ENCODE data around the gene KY. TPM values are rescaled to one million over a fixed set of nuclear protein-coding genes. Genes with fewer than 3 reads are reported as not detected.
A peak's percentile ranks its signal among the peaks of the same experiment; 100 is the strongest.

Gene KY
- total RNA-seq, 4 donors from 2014 or later, result 26.2 to 55.5 (median 33.1) TPM

- TF ChIP-seq POLR2A (IDR thresholded peaks at IDR 0.05) (no peak), CTCF (IDR thresholded peaks at IDR 0.05) (no peak)
- H3K4me3 ChIP-seq (ENCODE audit: low read depth, poor library complexity, severe bottlenecking), result no peak overlapping the region
- 52 to 53% methylated on average over 11 of the region's 11 CpGs for WGBS, 2 donors
- DNase-seq (ENCODE audit: low spot score in 2 of 2), result no peak
- intact Hi-C loops (cut with DNase I; ENCODE audit: low total_unique reads), result no loop called here
These were observed 26.6 kb upstream of the KY start for GRCh38 chr3:134677196-134677986.

GRCh38 chr3:134675726-134676256, 25.0 kb upstream of the KY start:
- intact Hi-C loops (cut with DNase I; ENCODE audit: low total_unique reads), result no loop called here
- no peak for TF ChIP-seq POLR2A (IDR thresholded peaks at IDR 0.05)
- TF ChIP-seq CTCF (IDR thresholded peaks at IDR 0.05), result no peak
- WGBS, 2 donors, result 81 to 90% methylated on average over 3 of the region's 3 CpGs
- no peak overlapping the region for H3K4me3 ChIP-seq (ENCODE audit: low read depth, poor library complexity, severe bottlenecking)
- DNase-seq (ENCODE audit: low spot score in 2 of 2), result no peak

DNA sequence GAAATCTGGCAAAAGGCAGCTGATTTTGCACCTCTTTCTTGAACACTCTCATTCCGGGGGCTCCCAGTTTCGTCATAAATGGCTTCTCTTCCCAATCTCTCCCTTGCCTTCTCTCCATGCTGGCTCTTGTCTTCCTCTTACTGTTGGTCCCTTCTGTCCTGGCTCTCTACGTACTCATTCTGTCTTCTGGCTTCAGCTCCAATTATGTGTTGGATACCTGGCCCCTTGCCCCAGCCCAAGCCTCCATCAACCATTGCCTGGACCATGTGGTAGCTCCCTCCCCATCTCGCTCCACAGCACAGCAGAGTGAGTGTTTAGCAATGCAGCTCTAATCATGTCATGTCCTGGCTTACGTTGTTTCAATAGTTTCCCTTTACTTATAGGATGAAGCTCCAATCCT, 21.7 kb upstream of the KY start:
- intact Hi-C loops (cut with DNase I; ENCODE audit: low total_unique reads), result no loop called here
- peak in 1 of 2 donors; percentile 20 for DNase-seq (ENCODE audit: low spot score in 2 of 2)
- 93 to 94% methylated on average over 5 of the region's 5 CpGs for WGBS, 2 donors
- no peak overlapping the region for H3K4me3 ChIP-seq (ENCODE audit: low read depth, poor library complexity, severe bottlenecking)
- TF ChIP-seq CTCF (IDR thresholded peaks at IDR 0.05) (no peak), POLR2A (IDR thresholded peaks at IDR 0.05) (no peak)

GRCh38 chr3:134667956-134668355, 17.1 kb upstream of the KY start:
- TF ChIP-seq POLR2A (IDR thresholded peaks at IDR 0.05), result no peak
- TF ChIP-seq CTCF (IDR thresholded peaks at IDR 0.05), result no peak
- no peak overlapping the region for H3K4me3 ChIP-seq (ENCODE audit: low read depth, poor library complexity, severe bottlenecking)
- peak in 1 of 2 donors; percentile 60 for DNase-seq (ENCODE audit: low spot score in 2 of 2)
- intact Hi-C loops (cut with DNase I; ENCODE audit: low total_unique reads), result no loop called here
- 55 to 59% methylated on average over 3 of the region's 3 CpGs for WGBS, 2 donors

DNA sequence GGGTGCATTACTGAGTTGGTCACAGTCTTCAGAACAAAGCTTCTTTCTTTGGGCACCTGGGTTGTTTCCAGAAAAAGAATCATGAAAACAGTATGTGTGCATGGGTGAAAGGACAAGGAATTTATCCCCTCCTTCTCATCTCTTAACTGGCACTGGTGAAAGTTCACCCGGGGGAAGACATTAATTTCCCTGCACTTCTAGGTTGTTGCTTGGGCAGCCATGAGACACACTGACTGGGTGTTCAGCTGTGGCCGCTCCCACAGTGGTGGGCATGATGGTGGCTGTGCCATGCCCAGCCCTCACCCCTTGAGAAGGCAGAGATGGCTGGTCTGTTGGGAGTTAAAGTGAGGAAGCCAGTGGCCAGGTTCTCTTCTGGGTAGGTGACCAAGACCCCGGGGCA, 16.6 kb upstream of the KY start:
- no peak for TF ChIP-seq POLR2A (IDR thresholded peaks at IDR 0.05)
- no peak for TF ChIP-seq CTCF (IDR thresholded peaks at IDR 0.05)

More for the DNA sequence above, 16.6 kb upstream of the KY start:
- DNase-seq (ENCODE audit: low spot score in 2 of 2), result peak in 1 of 2 donors; percentile 50
- intact Hi-C loops (cut with DNase I; ENCODE audit: low total_unique reads), result no loop called here
- no peak overlapping the region for H3K4me3 ChIP-seq (ENCODE audit: low read depth, poor library complexity, severe bottlenecking)
- 77 to 87% methylated on average over 3 of the region's 3 CpGs for WGBS, 2 donors
